HCT116 (cell line): ENCODE results near the gene RAC2. TPM values are rescaled to one million over a fixed set of nuclear protein-coding genes. Genes with fewer than 3 reads are reported as not detected.

Source experiments
- ATAC-seq: fragments of 200-7000 bp; cut with Tn5 transposase; 2 replicates; pipeline ENCODE4 v1.9.1; 2020; ENCODE audit warnings: mild to moderate bottlenecking, moderate library complexity
- BruUV-seq: library from RNA; stranded (reverse); fragments of 400-500 nt; replicated peaks from 2 replicates; lab custom pipeline; 2021; lab: Mats Ljungman, UMichigan
- CTCF ChIA-PET: fragments of 300-600 bp; sonication (Branson Sonifier 250); formaldehyde crosslinking; loops from one replicate; lab custom pipeline; 2021; ENCODE audit warnings: antibody characterized with exemption; lab: Charles Lee
- POLR2A ChIA-PET: fragments of 300-600, 350-600 bp; sonication (Branson Sonifier 250); formaldehyde crosslinking; loops from one replicate; lab custom pipeline; 2021; ENCODE audit warnings: antibody characterized with exemption; lab: Charles Lee
- RAD21 ChIA-PET, 2 experiments: fragments of 300-600 bp; sonication (Branson Sonifier 250); formaldehyde crosslinking; loops; one replicate each; lab custom pipeline; 2023; ENCODE audit warnings: low total read pairs in 2 of 2; ENCODE audit not compliant: uncharacterized antibody in 2 of 2, unreplicated experiment in 2 of 2, low non-redundant PET in 1 of 2; lab: Charles Lee
- DNase-seq: peaks from one replicate; pipeline ENCODE4 v3.0.0-alpha.2; 2010; ENCODE audit warnings: low read depth, low spot score
- H2AFZ ChIP-seq: fragments of 200-600 bp; shearing (Covaris generic), sonication (generic); 2 replicates; pipeline ENCODE4 v1.6.1; 2017; ENCODE audit warnings: low read depth, mixed run types, mixed read lengths, antibody characterized with exemption, low read length; ENCODE audit not compliant: poor library complexity, severe bottlenecking
- H3K27ac ChIP-seq: 2 replicates; pipeline ENCODE4 v1.5.1; 2012; ENCODE audit warnings: low read depth, low read length
- H3K27me3 ChIP-seq: fragments of 200-600 bp; sonication (generic); 2 replicates; pipeline ENCODE4 v1.6.1; 2016; ENCODE audit warnings: mixed run types, low read length, mixed read lengths; ENCODE audit not compliant: insufficient read depth
- H3K36me3 ChIP-seq, 2 experiments: fragments of 200-500 bp in 1 of 2; fragments of 200-600 bp in 1 of 2; sonication (Bioruptor generic) in 1 of 2; sonication (generic) in 1 of 2; 2 replicates each; pipeline versions ENCODE4 v1.5.1 to v1.6.1; 2014 to 2016; ENCODE audit warnings: low read length in 2 of 2, inconsistent platforms in 1 of 2, mixed read lengths in 1 of 2, mixed run types in 1 of 2; ENCODE audit not compliant: insufficient read depth in 2 of 2, control insufficient read depth in 1 of 2
- H3K4me1 ChIP-seq, 2 experiments: fragments of 200-600 bp in 1 of 2; sonication (generic) in 1 of 2; 2 replicates each; pipeline versions ENCODE4 v1.5.1 to v1.6.1; 2012 to 2017; ENCODE audit warnings: low read length in 2 of 2, inconsistent platforms in 1 of 2, mild to moderate bottlenecking in 1 of 2, mixed read lengths in 1 of 2, mixed run types in 1 of 2, moderate library complexity in 1 of 2; ENCODE audit not compliant: insufficient read depth in 2 of 2, control insufficient read depth in 1 of 2
- H3K4me2 ChIP-seq: fragments of 200-600 bp; sonication (generic); 2 replicates; pipeline ENCODE4 v1.6.1; 2017; ENCODE audit warnings: mixed run types, low read length, mixed read lengths
- H3K4me3 ChIP-seq, 2 experiments: fragments of 200-600 bp in 1 of 2; sonication (generic) in 1 of 2; replicated peaks in 1 of 2; 2 replicates each; pipeline ENCODE4 v1.5.1; 2011 to 2016; ENCODE audit warnings: low read length in 2 of 2, control low read depth in 1 of 2, low read depth in 1 of 2, mild to moderate bottlenecking in 1 of 2, mixed read lengths in 1 of 2, mixed run types in 1 of 2
- H3K79me2 ChIP-seq: fragments of 200-600 bp; sonication (generic); 2 replicates; pipeline ENCODE4 v1.6.1; 2017; ENCODE audit warnings: mild to moderate bottlenecking, mixed run types, low read length, moderate library complexity, mixed read lengths; ENCODE audit not compliant: insufficient read depth
- H3K9ac ChIP-seq: fragments of 200-600 bp; sonication (generic); 2 replicates; pipeline ENCODE4 v1.6.1; 2016; ENCODE audit warnings: low read length, mixed read lengths
- H3K9me2 ChIP-seq: fragments of 200-600 bp; sonication (generic), shearing (Covaris generic); 2 replicates; pipeline ENCODE4 v1.6.1; 2017; ENCODE audit warnings: mixed run types, mild to moderate bottlenecking, moderate library complexity; ENCODE audit not compliant: insufficient read depth
- H3K9me3 ChIP-seq, 2 experiments: fragments of 200-500 bp in 1 of 2; fragments of 200-600 bp in 1 of 2; sonication (Bioruptor generic) in 1 of 2; sonication (generic) in 1 of 2; 2 replicates each; pipeline ENCODE4 v1.6.1; 2014 to 2017; ENCODE audit warnings: low read length in 2 of 2, mixed read lengths in 2 of 2, inconsistent platforms in 1 of 2, low read depth in 1 of 2, mild to moderate bottlenecking in 1 of 2, mixed run types in 1 of 2, moderate library complexity in 1 of 2; ENCODE audit not compliant: control insufficient read depth in 1 of 2, insufficient read depth in 1 of 2
- H4K20me1 ChIP-seq: fragments of 200-600 bp; sonication (generic), shearing (Covaris generic); 2 replicates; pipeline ENCODE4 v1.6.1; 2017; ENCODE audit warnings: mixed run types, mild to moderate bottlenecking, moderate library complexity; ENCODE audit not compliant: insufficient read depth
- EGR1 ChIP-seq: IDR thresholded peaks from 2 replicates; pipeline ENCODE4 v1.6.1; 2012; ENCODE audit warnings: low read depth
- FOSL1 ChIP-seq: IDR thresholded peaks from 2 replicates; pipeline ENCODE4 v1.6.1; 2012; ENCODE audit warnings: low read depth
- JUND ChIP-seq: IDR thresholded peaks from 2 replicates; pipeline ENCODE4 v1.6.1; 2012
- POLR2AphosphoS5 ChIP-seq: IDR thresholded peaks from 2 replicates; pipeline ENCODE4 v1.6.1; 2011; ENCODE audit warnings: mild to moderate bottlenecking, low read depth, low read length, moderate library complexity
- RAD21 ChIP-seq: IDR thresholded peaks from 2 replicates; pipeline ENCODE4 v1.6.1; 2012; ENCODE audit warnings: low read depth, mild to moderate bottlenecking
- SIN3A ChIP-seq: IDR thresholded peaks from 2 replicates; pipeline ENCODE4 v1.6.1; 2012; ENCODE audit warnings: low read depth
- SRF ChIP-seq: IDR thresholded peaks from 2 replicates; pipeline ENCODE4 v1.6.1; 2012; ENCODE audit warnings: low read depth
- TCF7L2 ChIP-seq: IDR thresholded peaks from 2 replicates; pipeline ENCODE4 v1.7.0; 2011; ENCODE audit warnings: borderline replicate concordance, inconsistent platforms; ENCODE audit not compliant: insufficient read depth, insufficient read length; ENCODE audit errors: extremely low read depth
- YY1 ChIP-seq: IDR thresholded peaks from 2 replicates; pipeline ENCODE4 v1.6.1; 2011; ENCODE audit warnings: low read length, low read depth, moderate library complexity, mild to moderate bottlenecking; ENCODE audit not compliant: insufficient replicate concordance; ENCODE audit errors: extremely low read depth
- ZFX ChIP-seq: fragments of 450-650 bp; IDR thresholded peaks from 2 replicates; pipeline ENCODE4 v1.6.1; 2017
- ZNF274 ChIP-seq: fragments of 200-500 bp; sonication (Bioruptor generic); IDR thresholded peaks from 2 replicates; pipeline ENCODE4 v1.6.1; 2014; ENCODE audit warnings: mild to moderate bottlenecking, low read depth, low read length, inconsistent platforms
- intact Hi-C: fragments of 100-400 bp; cut with micrococcal nuclease; formaldehyde crosslinking; loops from 2 replicates; pipeline ENCODE4 v1.10.0; 2022
- total RNA-seq: library from RNA; stranded (reverse); gene quantifications from one replicate; pipeline ENCODE4 v1.2.1, GENCODE V29; 2021; ENCODE audit not compliant: unreplicated experiment
- TF ChIP-seq, protein P1 (sequence below): IDR thresholded peaks from 2 replicates; pipeline ENCODE4 v1.6.1; 2012
- TF ChIP-seq, protein P2 (sequence below): IDR thresholded peaks from 2 replicates; pipeline ENCODE4 v1.6.1; 2011; ENCODE audit warnings: mild to moderate bottlenecking, low read length, moderate library complexity; ENCODE audit not compliant: insufficient replicate concordance; ENCODE audit errors: extremely low read depth

RAC2 gene
- total RNA-seq, 1 experiment from 2014 or later: 62.0 TPM

DNA sequence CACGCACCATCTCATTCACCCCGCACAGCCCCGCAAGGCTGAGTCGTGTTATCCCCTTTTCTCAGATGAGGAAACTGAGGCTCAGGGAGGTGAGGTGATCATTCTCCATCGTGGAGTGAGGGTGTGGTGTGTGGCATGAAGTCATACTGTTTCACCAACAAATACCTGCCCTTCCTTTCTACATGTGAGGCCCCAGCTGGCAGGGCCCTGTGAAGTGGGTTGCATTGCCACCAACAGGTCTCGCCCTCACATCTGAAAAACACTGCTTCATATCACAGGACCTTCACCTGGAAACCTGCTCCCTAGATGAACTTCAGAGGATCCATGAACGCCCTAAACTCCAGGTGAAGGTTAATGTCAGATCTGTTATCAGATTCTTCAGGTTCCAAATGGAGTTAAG, 36.1 kb downstream of the RAC2 start:
- no peaks in the 10 kb centered on the region for H3K27me3 ChIP-seq
- H3K9me3 ChIP-seq: no peaks in the 10 kb centered on the region
- no TSS peak for BruUV-seq

DNA sequence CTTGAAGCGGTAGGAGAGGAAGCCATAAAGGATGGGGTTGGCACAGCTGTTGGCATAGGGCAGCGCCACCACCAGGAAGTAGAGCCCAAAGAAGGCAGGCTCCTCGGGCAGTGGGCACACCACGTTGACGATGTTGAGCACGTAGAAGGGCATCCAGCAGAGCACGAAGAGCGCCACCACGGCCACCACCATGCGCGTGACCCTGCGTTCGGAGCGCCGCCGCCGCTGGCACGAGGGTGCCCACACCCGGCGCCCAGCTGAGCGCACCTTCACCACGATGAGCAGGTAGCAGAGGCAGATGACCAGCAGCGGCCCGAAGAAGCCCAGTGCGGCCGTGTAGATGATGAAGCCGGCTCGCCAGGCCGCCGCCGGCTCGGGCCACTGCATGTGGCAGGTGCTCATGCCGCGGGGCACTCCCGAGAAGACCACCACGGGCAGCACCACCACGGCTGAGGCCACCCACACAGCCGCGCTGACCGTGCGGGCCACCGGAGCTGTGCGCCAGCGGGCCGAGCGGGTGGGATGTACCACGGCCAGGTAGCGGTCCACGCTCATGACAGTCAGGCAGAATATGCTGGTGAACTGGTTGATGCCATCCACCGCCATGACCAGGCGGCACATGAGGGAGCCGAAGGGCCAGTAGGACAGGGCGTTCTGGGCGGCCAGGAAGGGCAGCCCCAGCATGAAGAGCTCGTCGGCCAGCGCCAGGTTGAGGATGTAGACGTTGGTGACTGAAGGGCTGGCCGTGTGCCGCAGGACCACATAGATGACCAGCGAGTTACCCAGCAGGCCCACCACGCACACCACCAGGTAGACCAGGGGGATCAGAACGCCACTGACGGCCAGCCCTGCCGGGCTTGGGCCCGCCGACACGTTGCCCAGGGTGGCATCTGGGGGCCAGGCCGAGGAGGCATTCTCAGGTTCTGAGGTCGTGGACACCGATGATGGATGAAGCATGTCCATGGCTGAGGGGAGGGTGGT, 36.9 kb downstream of the RAC2 start:
- Histone ChIP-seq H4K20me1 (no peaks in the 10 kb centered on the region), H3K4me2 (no peak overlapping the region), H3K36me3 (no peaks in the 10 kb centered on the region), H3K79me2 (no peaks in the 10 kb centered on the region), H3K27ac (no peak overlapping the region; the same call in 1 of the 2 replicates), H3K9me2 (no peaks in the 10 kb centered on the region), H3K9me3 (no peaks in the 10 kb centered on the region), H2AFZ (no peak overlapping the region), H3K4me3 (no peak overlapping the region), H3K9ac (no peak overlapping the region), H3K4me1 (no peaks in the 10 kb centered on the region), H3K27me3 (no peaks in the 10 kb centered on the region)
- ChIA-PET POLR2A (no interaction called here), RAD21 (no interaction called here), CTCF (no interaction called here)
- intact Hi-C loops: no loop called here
- ATAC-seq (no peak), DNase-seq (no peak)
- TF ChIP-seq YY1 (no peak), EGR1 (no peak), TCF7L2 (no peak), POLR2AphosphoS5 (no peak), RAD21 (no peak), ZFX (no peak), SRF (no peak), SIN3A (no peak), FOSL1 (no peak), ZNF274 (no peak)
- TF ChIP-seq, protein P1, sequence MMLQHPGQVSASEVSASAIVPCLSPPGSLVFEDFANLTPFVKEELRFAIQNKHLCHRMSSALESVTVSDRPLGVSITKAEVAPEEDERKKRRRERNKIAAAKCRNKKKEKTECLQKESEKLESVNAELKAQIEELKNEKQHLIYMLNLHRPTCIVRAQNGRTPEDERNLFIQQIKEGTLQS: no peak
- TF ChIP-seq, protein P2, sequence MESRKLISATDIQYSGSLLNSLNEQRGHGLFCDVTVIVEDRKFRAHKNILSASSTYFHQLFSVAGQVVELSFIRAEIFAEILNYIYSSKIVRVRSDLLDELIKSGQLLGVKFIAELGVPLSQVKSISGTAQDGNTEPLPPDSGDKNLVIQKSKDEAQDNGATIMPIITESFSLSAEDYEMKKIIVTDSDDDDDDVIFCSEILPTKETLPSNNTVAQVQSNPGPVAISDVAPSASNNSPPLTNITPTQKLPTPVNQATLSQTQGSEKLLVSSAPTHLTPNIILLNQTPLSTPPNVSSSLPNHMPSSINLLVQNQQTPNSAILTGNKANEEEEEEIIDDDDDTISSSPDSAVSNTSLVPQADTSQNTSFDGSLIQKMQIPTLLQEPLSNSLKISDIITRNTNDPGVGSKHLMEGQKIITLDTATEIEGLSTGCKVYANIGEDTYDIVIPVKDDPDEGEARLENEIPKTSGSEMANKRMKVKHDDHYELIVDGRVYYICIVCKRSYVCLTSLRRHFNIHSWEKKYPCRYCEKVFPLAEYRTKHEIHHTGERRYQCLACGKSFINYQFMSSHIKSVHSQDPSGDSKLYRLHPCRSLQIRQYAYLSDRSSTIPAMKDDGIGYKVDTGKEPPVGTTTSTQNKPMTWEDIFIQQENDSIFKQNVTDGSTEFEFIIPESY: no peak
- no TSS peak for BruUV-seq

More for the DNA sequence above, 36.1 kb downstream of the RAC2 start:
- ChIA-PET CTCF (no interaction called here), RAD21 (no interaction called here), POLR2A (no interaction called here)
- no peak for DNase-seq
- Histone ChIP-seq H3K9me2 (no peaks in the 10 kb centered on the region), H3K36me3 (no peaks in the 10 kb centered on the region), H2AFZ (no peak overlapping the region), H3K79me2 (no peaks in the 10 kb centered on the region), H3K27ac (no peak overlapping the region), H3K4me1 (no peaks in the 10 kb centered on the region), H3K4me3 (no peak overlapping the region), H4K20me1 (no peaks in the 10 kb centered on the region)
- ATAC-seq: no peak
- TF ChIP-seq SIN3A (no peak), JUND (no peak), POLR2AphosphoS5 (no peak)
- TF ChIP-seq, all 23 proteins: peak for 0
- intact Hi-C loops: no loop called here
- no peak overlapping the region for H3K4me2 ChIP-seq
- no peak overlapping the region for H3K9ac ChIP-seq
